Cardiac muscle cell (in vitro differentiated cells and primary cell): ENCODE results near the gene PIP5K1C. TPM values are rescaled to one million over a fixed set of nuclear protein-coding genes. Genes with fewer than 3 reads are reported as not detected.

ENCODE experiments used
- DNase-seq, 2 donors: peaks; one replicate each; pipeline versions ENCODE4 v3.0.0 to v3.0.0-alpha.2; 2010 to 2017; ENCODE audit warnings: low read depth in 1 of 2, low spot score in 1 of 2
- H3K27ac ChIP-seq: fragments of 200-600 bp; sonication (generic); 2 replicates; pipeline ENCODE4 v1.5.1; 2016
- H3K27me3 ChIP-seq: fragments of 200-600 bp; sonication (generic); 2 replicates; pipeline ENCODE4 v1.6.0; 2016; ENCODE audit warnings: control low read depth
- H3K36me3 ChIP-seq: fragments of 200-600 bp; sonication (generic); 2 replicates; pipeline ENCODE4 v1.5.1; 2016; ENCODE audit warnings: control low read depth
- H3K4me1 ChIP-seq: fragments of 200-600 bp; sonication (generic); 2 replicates; pipeline ENCODE4 v1.8.1; 2017; ENCODE audit warnings: low read depth, mild to moderate bottlenecking, mixed run types
- H3K4me3 ChIP-seq: fragments of 200-600 bp; sonication (generic); 2 replicates; pipeline ENCODE4 v1.5.1; 2016; ENCODE audit warnings: mild to moderate bottlenecking
- H3K9me3 ChIP-seq: fragments of 200-600 bp; sonication (generic); 2 replicates; pipeline ENCODE4 v1.5.1; 2017; ENCODE audit warnings: low read depth, mild to moderate bottlenecking, control low read depth
- CTCF ChIP-seq: IDR thresholded peaks from 2 replicates; pipeline ENCODE4 v1.5.1; 2012; ENCODE audit warnings: low read depth, mild to moderate bottlenecking, low read length
- polyA plus RNA-seq: library from polyadenylated mRNA; unstranded; fragments of >200 nt; fragmentation: Nextera tagmentation; extraction: Ambion mirVana; gene quantifications from 2 replicates; pipeline ENCODE4 v1.2.1, GENCODE V29; 2016
- total RNA-seq: library from RNA; depleted of rRNA; stranded (reverse); fragments of >200 nt; gene quantifications from 2 replicates; pipeline ENCODE4 v1.2.3, GENCODE V29; 2016

Gene PIP5K1C, protein sequence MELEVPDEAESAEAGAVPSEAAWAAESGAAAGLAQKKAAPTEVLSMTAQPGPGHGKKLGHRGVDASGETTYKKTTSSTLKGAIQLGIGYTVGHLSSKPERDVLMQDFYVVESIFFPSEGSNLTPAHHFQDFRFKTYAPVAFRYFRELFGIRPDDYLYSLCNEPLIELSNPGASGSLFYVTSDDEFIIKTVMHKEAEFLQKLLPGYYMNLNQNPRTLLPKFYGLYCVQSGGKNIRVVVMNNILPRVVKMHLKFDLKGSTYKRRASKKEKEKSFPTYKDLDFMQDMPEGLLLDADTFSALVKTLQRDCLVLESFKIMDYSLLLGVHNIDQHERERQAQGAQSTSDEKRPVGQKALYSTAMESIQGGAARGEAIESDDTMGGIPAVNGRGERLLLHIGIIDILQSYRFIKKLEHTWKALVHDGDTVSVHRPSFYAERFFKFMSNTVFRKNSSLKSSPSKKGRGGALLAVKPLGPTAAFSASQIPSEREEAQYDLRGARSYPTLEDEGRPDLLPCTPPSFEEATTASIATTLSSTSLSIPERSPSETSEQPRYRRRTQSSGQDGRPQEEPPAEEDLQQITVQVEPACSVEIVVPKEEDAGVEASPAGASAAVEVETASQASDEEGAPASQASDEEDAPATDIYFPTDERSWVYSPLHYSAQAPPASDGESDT
- 24.1 and 28.4 TPM in 2 replicates for total RNA-seq
- polyA plus RNA-seq, result 21.0 and 21.8 TPM in 2 replicates

DNA sequence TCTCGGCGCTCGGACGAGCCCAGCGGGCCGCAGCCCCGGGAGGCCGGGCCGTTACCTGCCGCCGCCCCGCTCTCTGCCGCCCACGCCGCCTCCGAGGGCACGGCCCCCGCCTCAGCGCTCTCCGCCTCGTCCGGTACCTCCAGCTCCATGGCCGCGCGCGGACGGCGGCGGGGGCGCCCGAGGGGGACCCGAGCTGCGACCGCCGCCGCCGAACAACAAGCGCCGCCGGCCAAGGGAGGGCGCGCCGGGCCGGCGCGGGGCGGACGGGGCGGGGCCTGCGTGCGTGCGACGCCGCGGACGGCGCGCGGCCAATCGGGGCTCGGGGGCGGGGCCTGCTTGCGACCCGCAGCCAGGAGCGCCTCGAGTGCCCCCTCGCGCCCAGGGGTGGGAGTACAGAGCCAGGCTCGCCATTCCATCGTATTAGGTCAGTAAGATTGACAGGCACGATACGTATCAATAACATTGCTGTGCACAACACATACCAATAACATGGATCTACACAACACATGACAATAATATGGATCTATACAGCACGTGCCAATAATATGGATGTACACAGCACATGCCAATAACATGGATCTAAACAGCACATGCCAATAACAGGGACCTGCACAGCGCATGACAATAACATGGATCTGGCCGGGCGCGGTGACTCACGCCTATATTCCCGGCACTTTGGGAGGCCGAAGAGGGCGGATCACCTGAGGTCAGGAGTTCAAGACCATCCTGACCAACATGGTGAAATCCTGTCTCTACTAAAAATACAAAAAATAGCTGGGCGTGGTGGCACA is at the start of gene PIP5K1C:
Gene PIP5K1C (minus strand): TSS at position 227 of the 791 bp plus-strand sequence. CDS start 78 bp downstream, at position 149.
- peaks cover 8% of the 10 kb centered on the region for H3K4me1 ChIP-seq
- peak within 1 kb of the TSS; percentile 91 for H3K4me3 ChIP-seq
- H3K9me3 ChIP-seq, result no peaks in the 10 kb centered on the region
- no peaks in the 10 kb centered on the region for H3K27me3 ChIP-seq
- peak within 1 kb of the TSS; percentile 13 for H3K27ac ChIP-seq
- peak; percentile 88 to 95 for DNase-seq
- no peaks in the 10 kb centered on the region for H3K36me3 ChIP-seq
- peak; percentile 73 for TF ChIP-seq CTCF

DNA sequence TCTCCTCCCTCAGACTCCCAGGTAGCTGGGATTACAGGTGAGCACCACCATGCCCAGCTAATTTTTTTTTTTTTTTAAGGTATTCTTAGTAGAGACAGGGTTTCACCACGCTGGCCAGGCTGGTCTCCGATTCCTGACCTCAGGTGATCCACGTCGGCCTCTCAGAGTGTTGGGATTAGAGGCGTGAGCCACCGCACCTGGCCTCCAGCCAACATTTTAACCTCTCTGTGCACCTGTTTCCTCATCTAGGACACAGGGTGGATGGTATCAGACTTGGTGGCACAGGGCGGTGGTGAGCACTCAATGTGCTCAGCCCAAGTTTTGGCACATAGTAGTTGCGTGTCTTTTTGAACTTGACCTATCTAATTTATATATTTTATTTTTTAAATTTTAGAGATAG is 48.7 kb upstream of the PIP5K1C start:
- no peaks in the 10 kb centered on the region for H3K27me3 ChIP-seq

DNA sequence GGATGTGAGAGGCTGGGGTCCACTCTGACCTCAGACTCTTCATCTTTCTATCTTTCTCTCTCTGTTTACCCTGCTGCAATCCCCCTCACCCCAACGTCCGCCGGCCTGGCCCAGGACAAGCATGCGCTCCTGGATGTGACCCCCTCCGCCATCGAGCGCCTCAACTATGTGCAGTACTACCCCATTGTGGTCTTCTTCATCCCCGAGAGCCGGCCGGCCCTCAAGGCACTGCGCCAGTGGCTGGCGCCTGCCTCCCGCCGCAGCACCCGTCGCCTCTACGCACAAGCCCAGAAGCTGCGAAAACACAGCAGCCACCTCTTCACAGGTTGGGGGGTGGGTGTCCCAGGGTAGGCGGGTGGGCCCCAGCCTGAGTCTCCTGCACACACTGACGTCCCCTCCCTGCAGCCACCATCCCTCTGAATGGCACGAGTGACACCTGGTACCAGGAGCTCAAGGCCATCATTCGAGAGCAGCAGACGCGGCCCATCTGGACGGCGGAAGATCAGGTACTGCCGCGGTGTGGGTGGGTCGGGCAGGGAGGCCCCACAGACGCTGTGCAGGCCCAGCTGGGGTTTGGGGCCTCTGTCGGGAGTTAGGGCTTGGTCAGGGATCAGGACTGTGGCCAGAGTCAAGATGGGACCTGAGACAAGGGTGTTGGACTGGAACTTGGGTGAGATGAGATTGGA is 46.2 kb upstream of the PIP5K1C start:
- TF ChIP-seq CTCF, result no peak
- no peaks in the 10 kb centered on the region for H3K9me3 ChIP-seq
- DNase-seq, result no peak
- H3K36me3 ChIP-seq, result peaks cover 6% of the 10 kb centered on the region
- no peak overlapping the region for H3K27ac ChIP-seq
- H3K4me1 ChIP-seq, result no peaks in the 10 kb centered on the region
- no peaks in the 10 kb centered on the region for H3K27me3 ChIP-seq
- no peak overlapping the region for H3K4me3 ChIP-seq

More for the DNA sequence above, 48.7 kb upstream of the PIP5K1C start:
- no peak overlapping the region for H3K4me3 ChIP-seq
- H3K36me3 ChIP-seq, result peaks cover 6% of the 10 kb centered on the region
- no peaks in the 10 kb centered on the region for H3K9me3 ChIP-seq
- no peak for TF ChIP-seq CTCF
- no peak for DNase-seq
- no peaks in the 10 kb centered on the region for H3K4me1 ChIP-seq
- no peak overlapping the region for H3K27ac ChIP-seq

GRCh38 chr19:3745363-3746045 is 45.2 kb upstream of the PIP5K1C start:
- Histone ChIP-seq H3K27ac (no peak overlapping the region), H3K4me3 (no peak overlapping the region), H3K4me1 (no peaks in the 10 kb centered on the region), H3K27me3 (no peaks in the 10 kb centered on the region), H3K36me3 (peaks cover 3% of the 10 kb centered on the region), H3K9me3 (no peaks in the 10 kb centered on the region)
- no peak for DNase-seq
- TF ChIP-seq CTCF, result no peak
